Glutamatergic neuron (in vitro differentiated cells): ENCODE measurements around the gene CCDC197. TPM values are rescaled to one million over a fixed set of nuclear protein-coding genes. Genes with fewer than 3 reads are reported as not detected.

ENCODE experiments used
- DNase-seq: peaks from one replicate; pipeline ENCODE4 v3.0.0; 2022
- H3K27ac Mint-ChIP-seq: one replicate; pipeline ENCODE4 v1.8.0; 2020; ENCODE audit warnings: mild to moderate bottlenecking, mixed read lengths, inconsistent platforms; ENCODE audit not compliant: unreplicated experiment
- H3K27me3 Mint-ChIP-seq: one replicate; pipeline ENCODE4 v1.8.0; 2020; ENCODE audit warnings: mild to moderate bottlenecking, moderate library complexity, mixed read lengths, inconsistent platforms; ENCODE audit not compliant: unreplicated experiment
- H3K36me3 Mint-ChIP-seq: one replicate; pipeline ENCODE4 v1.8.0; 2020; ENCODE audit warnings: mild to moderate bottlenecking, mixed read lengths, inconsistent platforms; ENCODE audit not compliant: unreplicated experiment
- H3K4me1 Mint-ChIP-seq: one replicate; pipeline ENCODE4 v1.8.0; 2020; ENCODE audit warnings: mild to moderate bottlenecking, low read depth, mixed read lengths, inconsistent platforms; ENCODE audit not compliant: unreplicated experiment
- H3K4me3 Mint-ChIP-seq: one replicate; pipeline ENCODE4 v1.8.0; 2020; ENCODE audit warnings: mild to moderate bottlenecking, mixed read lengths, inconsistent platforms; ENCODE audit not compliant: unreplicated experiment
- H3K9me3 Mint-ChIP-seq: one replicate; pipeline ENCODE4 v1.8.0; 2020; ENCODE audit warnings: mild to moderate bottlenecking, moderate library complexity, mixed read lengths, inconsistent platforms; ENCODE audit not compliant: unreplicated experiment
- total RNA-seq: library from RNA; stranded (reverse); fragmentation: NEBNext Ultra II Directional; extraction: Animal tissue kit (Norgen Biotek cat#: 25700); gene quantifications from one replicate; pipeline ENCODE4 v1.2.1, GENCODE V29; 2021; ENCODE audit not compliant: unreplicated experiment
- TF ChIP-seq, protein P1 (sequence below): fragments of 200-600 bp; sonication (generic); IDR thresholded peaks from one replicate; pipeline ENCODE4 v1.5.0; 2021; ENCODE audit not compliant: partially characterized antibody, unreplicated experiment

The CCDC197 gene
- total RNA-seq, 1 donor from 2014 or later = not detected

DNA sequence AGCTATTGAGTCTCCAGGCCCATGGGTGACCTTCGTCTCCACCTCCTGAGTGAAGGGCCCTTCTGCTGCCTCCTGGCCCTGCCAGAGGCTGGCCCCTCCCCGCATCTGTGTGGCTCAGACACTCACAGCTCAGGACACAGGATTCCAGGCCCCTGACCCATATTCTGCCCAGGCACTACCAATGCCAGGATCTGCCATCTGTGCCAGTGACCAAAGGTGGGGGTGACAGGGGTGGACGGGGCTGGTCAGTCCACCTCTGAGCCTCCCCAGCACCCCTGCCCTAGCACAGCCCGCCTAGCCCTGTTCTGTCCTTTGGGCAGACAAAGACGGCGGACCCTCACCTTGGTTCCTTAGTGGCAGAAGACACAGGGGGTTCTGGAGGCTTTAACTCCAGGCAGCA is 23.5 kb upstream of the CCDC197 start:
- Mint-ChIP-seq H3K9me3 (peaks cover 30% of the 10 kb centered on the region), H3K27me3 (peaks cover 21% of the 10 kb centered on the region), H3K4me3 (no peak overlapping the region), H3K27ac (peak overlapping the region; percentile 82), H3K4me1 (peaks cover 60% of the 10 kb centered on the region), H3K36me3 (peaks cover 5% of the 10 kb centered on the region)
- TF ChIP-seq, protein P1, sequence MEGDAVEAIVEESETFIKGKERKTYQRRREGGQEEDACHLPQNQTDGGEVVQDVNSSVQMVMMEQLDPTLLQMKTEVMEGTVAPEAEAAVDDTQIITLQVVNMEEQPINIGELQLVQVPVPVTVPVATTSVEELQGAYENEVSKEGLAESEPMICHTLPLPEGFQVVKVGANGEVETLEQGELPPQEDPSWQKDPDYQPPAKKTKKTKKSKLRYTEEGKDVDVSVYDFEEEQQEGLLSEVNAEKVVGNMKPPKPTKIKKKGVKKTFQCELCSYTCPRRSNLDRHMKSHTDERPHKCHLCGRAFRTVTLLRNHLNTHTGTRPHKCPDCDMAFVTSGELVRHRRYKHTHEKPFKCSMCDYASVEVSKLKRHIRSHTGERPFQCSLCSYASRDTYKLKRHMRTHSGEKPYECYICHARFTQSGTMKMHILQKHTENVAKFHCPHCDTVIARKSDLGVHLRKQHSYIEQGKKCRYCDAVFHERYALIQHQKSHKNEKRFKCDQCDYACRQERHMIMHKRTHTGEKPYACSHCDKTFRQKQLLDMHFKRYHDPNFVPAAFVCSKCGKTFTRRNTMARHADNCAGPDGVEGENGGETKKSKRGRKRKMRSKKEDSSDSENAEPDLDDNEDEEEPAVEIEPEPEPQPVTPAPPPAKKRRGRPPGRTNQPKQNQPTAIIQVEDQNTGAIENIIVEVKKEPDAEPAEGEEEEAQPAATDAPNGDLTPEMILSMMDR = no peak
- no peak for DNase-seq

- TF ChIP-seq, protein P1 = no peak
- Mint-ChIP-seq H3K4me3 (peak overlapping the region; percentile 49), H3K9me3 (peaks cover 30% of the 10 kb centered on the region), H3K27me3 (peaks cover 21% of the 10 kb centered on the region), H3K27ac (peak overlapping the region; percentile 82), H3K36me3 (peaks cover 5% of the 10 kb centered on the region), H3K4me1 (peaks cover 57% of the 10 kb centered on the region)
- no peak for DNase-seq
Measured at GRCh38 chr14:93974299-93974698, 22.8 kb upstream of the CCDC197 start.

DNA sequence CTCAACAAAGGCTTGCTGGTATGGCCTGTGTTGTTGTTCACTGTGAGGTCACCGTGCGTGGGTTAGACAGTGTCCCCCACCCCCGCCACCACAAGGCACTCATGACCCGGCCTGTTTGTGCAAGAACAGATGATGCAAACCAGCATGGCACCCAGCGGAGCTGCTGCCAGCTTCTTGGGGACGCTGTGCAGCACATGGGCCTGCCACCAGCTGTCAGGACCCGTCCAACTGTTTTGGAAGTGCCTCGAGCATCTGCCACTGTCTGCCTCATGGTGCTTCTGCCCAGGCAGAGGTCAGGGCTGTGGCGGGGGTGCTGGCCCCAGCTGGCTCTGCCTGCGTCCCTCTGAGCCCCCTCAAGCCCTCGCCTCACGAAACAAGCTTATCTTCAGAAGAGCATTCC is 22.3 kb upstream of the CCDC197 start:
- H3K4me3 Mint-ChIP-seq = peak overlapping the region; percentile 49
- peak; percentile 68 for DNase-seq
- TF ChIP-seq, protein P1 = no peak
- peaks cover 56% of the 10 kb centered on the region for H3K4me1 Mint-ChIP-seq
- H3K27ac Mint-ChIP-seq = peak overlapping the region; percentile 82
- peaks cover 5% of the 10 kb centered on the region for H3K36me3 Mint-ChIP-seq
- peaks cover 30% of the 10 kb centered on the region for H3K9me3 Mint-ChIP-seq
- H3K27me3 Mint-ChIP-seq = peaks cover 21% of the 10 kb centered on the region

GRCh38 chr14:93975791-93976476 is 21.2 kb upstream of the CCDC197 start:
- Mint-ChIP-seq H3K4me3 (peak overlapping the region; percentile 59), H3K27me3 (peaks cover 19% of the 10 kb centered on the region)
- DNase-seq = no peak

More at GRCh38 chr14:93975791-93976476, 21.2 kb upstream of the CCDC197 start:
- H3K4me1 Mint-ChIP-seq = peaks cover 47% of the 10 kb centered on the region
- TF ChIP-seq, protein P1 = no peak
- peaks cover 28% of the 10 kb centered on the region for H3K9me3 Mint-ChIP-seq
- H3K36me3 Mint-ChIP-seq = peaks cover 5% of the 10 kb centered on the region
- peak overlapping the region; percentile 87 for H3K27ac Mint-ChIP-seq
